PC-9 (cell line): ENCODE data around the gene KRT12. TPM values are rescaled to one million over a fixed set of nuclear protein-coding genes. Genes with fewer than 3 reads are reported as not detected.

ENCODE experiments used
- BruUV-seq: library from RNA; stranded (reverse); fragments of 400-500 nt; replicated peaks from 2 replicates; lab custom pipeline; 2021; lab: Mats Ljungman, UMichigan
- CTCF ChIA-PET: fragments of 300-600 bp; sonication (Branson Sonifier 250); formaldehyde crosslinking; loops from one replicate; lab custom pipeline; 2022; ENCODE audit warnings: antibody characterized with exemption; lab: Charles Lee
- POLR2A ChIA-PET: fragments of 300-600 bp; sonication (Branson Sonifier 250); formaldehyde crosslinking; loops from one replicate; lab custom pipeline; 2022; ENCODE audit warnings: antibody characterized with exemption; ENCODE audit not compliant: unreplicated experiment; lab: Charles Lee
- DNase-seq, 2 experiments: peaks; one replicate each; pipeline versions ENCODE4 v3.0.0 to v3.0.0-alpha.2; 2015 to 2022; ENCODE audit warnings: mixed read lengths in 1 of 2
- H2AFZ ChIP-seq: fragments of 200-600 bp; sonication (generic); 2 replicates; pipeline ENCODE4 v1.8.1; 2017; ENCODE audit warnings: antibody characterized with exemption
- H3F3A ChIP-seq: fragments of 200-600 bp; sonication (generic); 2 replicates; pipeline ENCODE4 v1.8.1; 2017; ENCODE audit warnings: antibody characterized with exemption, mild to moderate bottlenecking, low read depth; ENCODE audit not compliant: insufficient read depth
- H3K27ac ChIP-seq: fragments of 200-600 bp; sonication (generic); 2 replicates; pipeline ENCODE4 v1.6.1; 2016; ENCODE audit warnings: mixed run types
- H3K27me3 ChIP-seq: fragments of 200-600 bp; sonication (generic); 2 replicates; pipeline ENCODE4 v1.6.1; 2016; ENCODE audit warnings: low read depth, mixed run types; ENCODE audit not compliant: insufficient read depth
- H3K36me3 ChIP-seq: fragments of 200-600 bp; sonication (generic); 2 replicates; pipeline ENCODE4 v1.6.1; 2016; ENCODE audit warnings: low read depth, mixed run types
- H3K4me1 ChIP-seq: fragments of 200-600 bp; sonication (generic); replicated peaks from 2 replicates; pipeline ENCODE4 v1.6.1; 2016; ENCODE audit warnings: mixed run types; ENCODE audit not compliant: insufficient read depth
- H3K4me2 ChIP-seq: fragments of 200-600 bp; sonication (generic); 2 replicates; pipeline ENCODE4 v1.6.1; 2017; ENCODE audit warnings: mixed run types
- H3K4me3 ChIP-seq: fragments of 200-600 bp; sonication (generic); 2 replicates; pipeline ENCODE4 v1.6.1; 2016; ENCODE audit warnings: mixed run types
- H3K79me2 ChIP-seq: fragments of 200-600 bp; sonication (generic); 2 replicates; pipeline ENCODE4 v1.6.1; 2017; ENCODE audit warnings: low read depth, mixed run types
- H3K9me2 ChIP-seq: fragments of 200-600 bp; sonication (generic); 2 replicates; pipeline ENCODE4 v1.8.1; 2017; ENCODE audit warnings: mild to moderate bottlenecking; ENCODE audit not compliant: insufficient read depth
- H3K9me3 ChIP-seq: fragments of 200-600 bp; sonication (generic); 2 replicates; pipeline ENCODE4 v1.8.1; 2016; ENCODE audit warnings: low read depth; ENCODE audit not compliant: insufficient read depth
- H4K20me1 ChIP-seq: fragments of 200-600 bp; sonication (generic); 2 replicates; pipeline ENCODE4 v1.8.1; 2017; ENCODE audit not compliant: insufficient read depth
- CTCF ChIP-seq: fragments of 200-600 bp; sonication (generic); conservative IDR thresholded peaks from 2 replicates; pipeline ENCODE4 v1.6.1; 2017; ENCODE audit warnings: mixed run types, antibody characterized with exemption, mild to moderate bottlenecking, moderate library complexity
- EZH2 ChIP-seq: fragments of 200-600 bp; sonication (generic); IDR thresholded peaks from 2 replicates; pipeline ENCODE4 v1.8.0; 2017; ENCODE audit warnings: antibody characterized with exemption, low read depth
- intact Hi-C: fragments of 100-400 bp; cut with micrococcal nuclease; formaldehyde crosslinking; loops from one replicate; pipeline ENCODE4 v1.10.0; 2022; ENCODE audit not compliant: unreplicated experiment
- total RNA-seq: library from RNA; stranded (reverse); gene quantifications from 2 replicates; pipeline ENCODE4 v1.2.3, GENCODE V29; 2021

The KRT12 gene
- total RNA-seq, 1 experiment from 2014 or later, result not detected

- Histone ChIP-seq H4K20me1 (no peaks in the 10 kb centered on the region), H3F3A (no peaks in the 10 kb centered on the region), H2AFZ (no peak overlapping the region), H3K4me2 (no peak overlapping the region), H3K4me1 (no peaks in the 10 kb centered on the region), H3K27ac (no peak overlapping the region), H3K9me2 (no peaks in the 10 kb centered on the region), H3K27me3 (no peaks in the 10 kb centered on the region), H3K36me3 (no peaks in the 10 kb centered on the region), H3K9me3 (no peaks in the 10 kb centered on the region), H3K4me3 (no peak overlapping the region), H3K79me2 (peaks cover 10% of the 10 kb centered on the region; the same call in 1 of the 2 replicates)
- TF ChIP-seq EZH2 (no peak), CTCF (no peak)
- ChIA-PET POLR2A (no interaction called here), CTCF (no interaction called here)
- no TSS peak for BruUV-seq
- intact Hi-C loops, result no loop called here
- DNase-seq, result no peak
These were observed 38.5 kb downstream of the KRT12 start for GRCh38 chr17:40828454-40829044.

GRCh38 chr17:40827746-40828453 is 39.1 kb downstream of the KRT12 start:
- ChIA-PET POLR2A (interaction anchor here (0.6 kb wide), 1 partner anchor 702 kb away, joined by 3 read pairs; no protein-coding TSS in a partner anchor), CTCF (no interaction called here)
- no peak overlapping the region for H3K4me2 ChIP-seq
- H3K9me3 ChIP-seq, result peaks cover 4% of the 10 kb centered on the region; the same call in 1 of the 2 replicates
- no peaks in the 10 kb centered on the region for H3K36me3 ChIP-seq
- peaks cover 10% of the 10 kb centered on the region; the same call in 1 of the 2 replicates for H3K79me2 ChIP-seq
- H3K9me2 ChIP-seq, result no peaks in the 10 kb centered on the region
- BruUV-seq, result no TSS peak
- no peaks in the 10 kb centered on the region for H3F3A ChIP-seq
- intact Hi-C loops, result no loop called here
- H3K4me3 ChIP-seq, result no peak overlapping the region
- no peak overlapping the region for H2AFZ ChIP-seq
- no peak overlapping the region for H3K27ac ChIP-seq
- no peak for DNase-seq
- TF ChIP-seq EZH2 (no peak), CTCF (no peak)
- no peaks in the 10 kb centered on the region for H3K4me1 ChIP-seq
- no peaks in the 10 kb centered on the region for H3K27me3 ChIP-seq
- no peaks in the 10 kb centered on the region for H4K20me1 ChIP-seq

- H3K4me2 ChIP-seq, result no peak overlapping the region
- H3F3A ChIP-seq, result peaks cover 9% of the 10 kb centered on the region; the same call in 1 of the 2 replicates
- H3K79me2 ChIP-seq, result peaks cover 20% of the 10 kb centered on the region
- CTCF ChIA-PET, result no interaction called here
- intact Hi-C loops, result no loop called here
- no peak overlapping the region for H3K27ac ChIP-seq
- no peak for DNase-seq
- peaks cover 3% of the 10 kb centered on the region; the same call in 1 of the 2 replicates for H3K4me1 ChIP-seq
- POLR2A ChIA-PET, result no interaction called here
- no peaks in the 10 kb centered on the region for H3K9me2 ChIP-seq
- peaks cover 4% of the 10 kb centered on the region; the same call in 1 of the 2 replicates for H3K9me3 ChIP-seq
- no peaks in the 10 kb centered on the region for H3K27me3 ChIP-seq
- H2AFZ ChIP-seq, result no peak overlapping the region
- no peaks in the 10 kb centered on the region for H4K20me1 ChIP-seq
- no peaks in the 10 kb centered on the region for H3K36me3 ChIP-seq
- H3K4me3 ChIP-seq, result no peak overlapping the region
- BruUV-seq, result no TSS peak
- no peak for TF ChIP-seq EZH2
- TF ChIP-seq CTCF, result no peak
These were observed 41.4 kb downstream of the KRT12 start for GRCh38 chr17:40825599-40825998.
